ENCODE results near the gene SMOC1. TPM values are rescaled to one million over a fixed set of nuclear protein-coding genes. Genes with fewer than 3 reads are reported as not detected.
A peak's percentile ranks its signal among the peaks of the same experiment; 100 is the strongest.

SMOC1 gene
- total RNA-seq, 2 donors from 2014 or later = 5.3 to 14.0 TPM

GRCh38 chr14:69982220-69982839, 103.1 kb downstream of the SMOC1 start:
- ATAC-seq (no peak), DNase-seq (peak in 1 of 4 donors; percentile 30)
- Histone ChIP-seq H3K36me3 (replicated peaks in 1 of 2; ENCODE audit: insufficient read depth in 1 of 2, low read depth in 2 of 2) (no peaks in the 10 kb centered on the region), H3K4me3 (no peak overlapping the region), H3K9me3 (no peaks in the 10 kb centered on the region), H3K27me3 (no peaks in the 10 kb centered on the region), H3K4me1 (peaks cover 28% of the 10 kb centered on the region), H3K27ac (no peak overlapping the region)
- 44 to 50% methylated on average over 6 of the region's 6 CpGs for WGBS, 2 donors
- intact Hi-C loops (cut with DNase I) = no loop called here
- TF ChIP-seq CTCF (IDR thresholded peaks at IDR 0.05) = no peak
- TF ChIP-seq POLR2A (IDR thresholded peaks at IDR 0.05) = no peak

GRCh38 chr14:69982886-69983285, 103.7 kb downstream of the SMOC1 start:
- 80 to 84% methylated on average over 7 of the region's 7 CpGs for WGBS, 2 donors
- ATAC-seq = no peak
- no peak overlapping the region for H3K27ac ChIP-seq
- TF ChIP-seq CTCF (IDR thresholded peaks at IDR 0.05) = no peak
- TF ChIP-seq POLR2A (IDR thresholded peaks at IDR 0.05) = no peak
- no peaks in the 10 kb centered on the region for H3K9me3 ChIP-seq
- H3K4me1 ChIP-seq = peaks cover 28% of the 10 kb centered on the region
- H3K4me3 ChIP-seq = no peak overlapping the region
- intact Hi-C loops (cut with DNase I) = no loop called here
- no peaks in the 10 kb centered on the region for H3K27me3 ChIP-seq
- no peaks in the 10 kb centered on the region for H3K36me3 ChIP-seq (replicated peaks in 1 of 2; ENCODE audit: insufficient read depth in 1 of 2, low read depth in 2 of 2)
- DNase-seq = no peak

GRCh38 chr14:69983317-69983716, 104.1 kb downstream of the SMOC1 start:
- H3K27me3 ChIP-seq = no peaks in the 10 kb centered on the region
- no peaks in the 10 kb centered on the region for H3K36me3 ChIP-seq (replicated peaks in 1 of 2; ENCODE audit: insufficient read depth in 1 of 2, low read depth in 2 of 2)
- H3K9me3 ChIP-seq = no peaks in the 10 kb centered on the region
- DNase-seq (no peak), ATAC-seq (no peak)
- H3K4me1 ChIP-seq = peaks cover 28% of the 10 kb centered on the region
- TF ChIP-seq CTCF (IDR thresholded peaks at IDR 0.05) (no peak), POLR2A (IDR thresholded peaks at IDR 0.05) (no peak)
- WGBS, 2 donors = 89 to 94% methylated on average over 4 of the region's 4 CpGs
- intact Hi-C loops (cut with DNase I) = no loop called here
- H3K27ac ChIP-seq = no peak overlapping the region
- no peak overlapping the region for H3K4me3 ChIP-seq

GRCh38 chr14:69985463-69985862, 106.2 kb downstream of the SMOC1 start:
- ATAC-seq (no peak), DNase-seq (no peak)
- H3K9me3 ChIP-seq = no peaks in the 10 kb centered on the region

More at GRCh38 chr14:69985463-69985862, 106.2 kb downstream of the SMOC1 start:
- no peak for TF ChIP-seq CTCF (IDR thresholded peaks at IDR 0.05)
- TF ChIP-seq POLR2A (IDR thresholded peaks at IDR 0.05) = no peak
- no peak overlapping the region for H3K4me3 ChIP-seq
- H3K36me3 ChIP-seq (replicated peaks in 1 of 2; ENCODE audit: insufficient read depth in 1 of 2, low read depth in 2 of 2) = no peaks in the 10 kb centered on the region
- H3K27me3 ChIP-seq = no peaks in the 10 kb centered on the region
- intact Hi-C loops (cut with DNase I) = no loop called here
- H3K4me1 ChIP-seq = peaks cover 22% of the 10 kb centered on the region
- WGBS, 2 donors = 59 to 85% methylated on average over 1 of the region's 1 CpG
- H3K27ac ChIP-seq = no peak overlapping the region

Measured in body of pancreas (tissue), 4 donors.